Measurements from ENCODE around the gene FSHR. TPM values are rescaled to one million over a fixed set of nuclear protein-coding genes. Genes with fewer than 3 reads are reported as not detected.

FSHR gene
- total and polyA plus RNA-seq, 2 of the 8 experiments (the other 6 are each of a cell fraction or from before 2014, with no cell fraction given): not detected

GRCh38 chr2:49165662-49166061 is 11.3 kb upstream of the FSHR start:
- FAIRE-seq: no peak
- Histone ChIP-seq H2BK120ac (replicated peaks; ENCODE audit: low read depth, low read length) (no peak overlapping the region), H3K23me2 (ENCODE audit: low read depth, low read length) (no peaks in the 10 kb centered on the region), H3K27me3 (replicated peaks in 1 of 4; ENCODE audit: control insufficient read depth in 3 of 4, extremely low read depth in 1 of 4, insufficient read depth in 3 of 4, low read length in 3 of 4) (no peaks in the 10 kb centered on the region), H3K9ac (replicated peaks in 1 of 4; ENCODE audit: extremely low read depth in 1 of 4, low read depth in 3 of 4, low read length in 3 of 4) (no peak overlapping the region), H3K79me1 (ENCODE audit: low read depth, low read length) (no peaks in the 10 kb centered on the region), H3K14ac (ENCODE audit: insufficient read length) (no peak overlapping the region), H3K56ac (replicated peaks; ENCODE audit: insufficient read length, low read depth, low read length) (no peak overlapping the region), H2BK12ac (ENCODE audit: low read depth, low read length) (no peak overlapping the region), H3K4me3 (ENCODE audit: extremely low read depth in 1 of 4, insufficient read depth in 2 of 4, low read depth in 3 of 4, low read length in 4 of 4) (no peak overlapping the region), H2BK15ac (ENCODE audit: low read length) (no peak overlapping the region), H3K23ac (ENCODE audit: insufficient read length) (no peak overlapping the region), H3K36me3 (ENCODE audit: control insufficient read depth in 2 of 4, insufficient read depth in 4 of 4, low read length in 3 of 4) (no peaks in the 10 kb centered on the region), H2AFZ (ENCODE audit: low read length) (no peak overlapping the region), H3K4me1 (replicated peaks in 1 of 4; ENCODE audit: control insufficient read depth in 3 of 4, insufficient read depth in 4 of 4, low read length in 3 of 4) (peaks cover 0 to 2% (median under 1%) of the 10 kb centered on the region in 4 experiments; a peak in 1 of 7 replicates), H3K4ac (replicated peaks; ENCODE audit: insufficient read length, low read depth, low read length) (no peak overlapping the region), H3K27ac (ENCODE audit: low read depth, low read length) (no peak overlapping the region), H4K8ac (ENCODE audit: extremely low read depth, insufficient read depth, low read length) (no peak overlapping the region), H3K4me2 (ENCODE audit: insufficient read depth in 1 of 2, low read depth in 2 of 2, low read length in 2 of 2) (no peak overlapping the region), H2BK5ac (ENCODE audit: low read depth, low read length) (no peak overlapping the region), H2BK20ac (ENCODE audit: low read length) (no peak overlapping the region), H2AK5ac (ENCODE audit: low read depth, low read length) (no peak overlapping the region), H3K9me3 (ENCODE audit: insufficient read depth in 2 of 2, low read depth in 1 of 2, low read length in 1 of 2) (peaks cover 3 to 4% of the 10 kb centered on the region in 2 experiments; a peak in 2 of 4 replicates), H3K79me2 (ENCODE audit: control insufficient read depth in 1 of 2, insufficient read depth in 2 of 2, low read length in 2 of 2) (no peaks in the 10 kb centered on the region), H4K5ac (ENCODE audit: insufficient read length, low read depth, low read length) (no peak overlapping the region), H4K91ac (replicated peaks; ENCODE audit: insufficient read length, low read length) (no peak overlapping the region), H4K20me1 (replicated peaks in 1 of 2; ENCODE audit: control insufficient read depth in 1 of 2, insufficient read depth in 2 of 2, low read length in 2 of 2) (no peaks in the 10 kb centered on the region), H3K18ac (ENCODE audit: extremely low read depth, low read length) (no peak overlapping the region)
- ChIA-PET POLR2A (ENCODE audit: partially characterized antibody) (no interaction called here), CTCF (ENCODE audit: partially characterized antibody) (interaction anchor here (1.2 kb wide), 1 partner anchor 220 kb away, joined by 6 read pairs; no protein-coding TSS in a partner anchor)
- WGBS, 2 experiments (ENCODE audit: extremely low coverage in 1 of 2, insufficient coverage in 1 of 2, insufficient read length in 1 of 2, insufficient replicate concordance in 2 of 2, low coverage in 1 of 2, low lambda C conversion rate in 2 of 2, missing lambda C conversion rate in 1 of 2): 90% methylated on average over 3 of the region's 3 CpGs; no CpG with 5 or more reads in 1 of the 2 experiments
- DNase-seq (ENCODE audit: low read depth in 1 of 2, low spot score in 2 of 2): no peak
- TF ChIP-seq CBX8 (IDR thresholded peaks at IDR 0.05; ENCODE audit: borderline replicate concordance, low read depth, low read length) (no peak), SP2 (IDR thresholded peaks at IDR 0.05; ENCODE audit: low read length) (no peak), HDAC6 (IDR thresholded peaks at IDR 0.05; ENCODE audit: low read depth, low read length) (no peak), KDM5A (IDR thresholded peaks at IDR 0.05; ENCODE audit: low read length) (no peak), MAFK (IDR thresholded peaks at IDR 0.05; ENCODE audit: low read depth, low read length) (no peak), NANOG (IDR thresholded peaks at IDR 0.05; ENCODE audit: insufficient read depth, low read depth, low read length, poor library complexity, severe bottlenecking) (no peak), MAX (IDR thresholded peaks at IDR 0.05) (no peak), CHD1 (IDR thresholded peaks at IDR 0.05; ENCODE audit: low read depth, low read length) (no peak), POU5F1 (IDR thresholded peaks at IDR 0.05; ENCODE audit: low read depth, low read length) (no peak), TBP (IDR thresholded peaks at IDR 0.05; ENCODE audit: low read depth, low read length) (no peak), CTCF (IDR thresholded peaks at IDR 0.05; ENCODE audit: control extremely low read depth in 1 of 3, insufficient read depth in 1 of 3, low read depth in 1 of 3, low read length in 3 of 3) (no peak), RBBP5 (IDR thresholded peaks at IDR 0.05; ENCODE audit: borderline replicate concordance, low read depth, low read length) (no peak)
